ENCODE measurements around the gene DLST. TPM values are rescaled to one million over a fixed set of nuclear protein-coding genes. Genes with fewer than 3 reads are reported as not detected.
A peak's percentile ranks its signal among the peaks of the same experiment; 100 is the strongest.

Gene DLST
- total RNA-seq, 1 experiment from 2014 or later, result 145 TPM

- CTCF ChIA-PET, result no interaction called here
Measured at GRCh38 chr14:74950795-74951442, 69.2 kb downstream of the DLST start.

GRCh38 chr14:74951443-74952179 is 69.9 kb downstream of the DLST start:
- Histone ChIP-seq H3K4me1 (ENCODE audit: insufficient read depth, low read length, poor library complexity, severe bottlenecking) (peaks cover 16% of the 10 kb centered on the region), H3K27ac (ENCODE audit: low read depth, low read length, poor library complexity, severe bottlenecking) (peak overlapping the region; percentile 23), H3K9me3 (ENCODE audit: low read depth, low read length, poor library complexity, severe bottlenecking) (no peaks in the 10 kb centered on the region), H3K27me3 (replicated peaks; ENCODE audit: insufficient read depth, low read depth, low read length, poor library complexity) (no peaks in the 10 kb centered on the region), H3K36me3 (ENCODE audit: insufficient read depth, low read length, poor library complexity, severe bottlenecking) (no peaks in the 10 kb centered on the region), H3K4me3 (ENCODE audit: low read depth, low read length, poor library complexity, severe bottlenecking) (no peak overlapping the region)
- DNase-seq (ENCODE audit: low spot score), result no peak
- intact Hi-C loops (cut with micrococcal nuclease; ENCODE audit: unreplicated experiment), result loop anchor here (5.0 kb wide), 1 partner anchor 116 kb away; the partner anchor contains the start of gene ZC2HC1C
- POLR2A ChIA-PET (ENCODE audit: low non-redundant PET), result no interaction called here
- TF ChIP-seq, protein P1, sequence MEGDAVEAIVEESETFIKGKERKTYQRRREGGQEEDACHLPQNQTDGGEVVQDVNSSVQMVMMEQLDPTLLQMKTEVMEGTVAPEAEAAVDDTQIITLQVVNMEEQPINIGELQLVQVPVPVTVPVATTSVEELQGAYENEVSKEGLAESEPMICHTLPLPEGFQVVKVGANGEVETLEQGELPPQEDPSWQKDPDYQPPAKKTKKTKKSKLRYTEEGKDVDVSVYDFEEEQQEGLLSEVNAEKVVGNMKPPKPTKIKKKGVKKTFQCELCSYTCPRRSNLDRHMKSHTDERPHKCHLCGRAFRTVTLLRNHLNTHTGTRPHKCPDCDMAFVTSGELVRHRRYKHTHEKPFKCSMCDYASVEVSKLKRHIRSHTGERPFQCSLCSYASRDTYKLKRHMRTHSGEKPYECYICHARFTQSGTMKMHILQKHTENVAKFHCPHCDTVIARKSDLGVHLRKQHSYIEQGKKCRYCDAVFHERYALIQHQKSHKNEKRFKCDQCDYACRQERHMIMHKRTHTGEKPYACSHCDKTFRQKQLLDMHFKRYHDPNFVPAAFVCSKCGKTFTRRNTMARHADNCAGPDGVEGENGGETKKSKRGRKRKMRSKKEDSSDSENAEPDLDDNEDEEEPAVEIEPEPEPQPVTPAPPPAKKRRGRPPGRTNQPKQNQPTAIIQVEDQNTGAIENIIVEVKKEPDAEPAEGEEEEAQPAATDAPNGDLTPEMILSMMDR (conservative IDR thresholded peaks at IDR 0.05; ENCODE audit: low read depth, low read length), result no peak
- TF ChIP-seq EZH2 (IDR thresholded peaks at IDR 0.05; ENCODE audit: borderline replicate concordance, low read depth, low read length, poor library complexity, severe bottlenecking), result no peak
- BruUV-seq (replicated peaks), result no TSS peak
- CTCF ChIA-PET, result no interaction called here

More at GRCh38 chr14:74950795-74951442, 69.2 kb downstream of the DLST start:
- H3K27ac ChIP-seq (ENCODE audit: low read depth, low read length, poor library complexity, severe bottlenecking), result peak overlapping the region; percentile 23
- H3K4me1 ChIP-seq (ENCODE audit: insufficient read depth, low read length, poor library complexity, severe bottlenecking), result peaks cover 18% of the 10 kb centered on the region
- no peak for DNase-seq (ENCODE audit: low spot score)
- POLR2A ChIA-PET (ENCODE audit: low non-redundant PET), result no interaction called here
- H3K4me3 ChIP-seq (ENCODE audit: low read depth, low read length, poor library complexity, severe bottlenecking), result no peak overlapping the region
- intact Hi-C loops (cut with micrococcal nuclease; ENCODE audit: unreplicated experiment), result loop anchor here (5.0 kb wide), 1 partner anchor 116 kb away; the partner anchor contains the start of gene ZC2HC1C
- no peaks in the 10 kb centered on the region for H3K36me3 ChIP-seq (ENCODE audit: insufficient read depth, low read length, poor library complexity, severe bottlenecking)
- BruUV-seq (replicated peaks), result no TSS peak
- TF ChIP-seq, protein P1 (conservative IDR thresholded peaks at IDR 0.05; ENCODE audit: low read depth, low read length), result no peak
- TF ChIP-seq EZH2 (IDR thresholded peaks at IDR 0.05; ENCODE audit: borderline replicate concordance, low read depth, low read length, poor library complexity, severe bottlenecking), result no peak
- H3K27me3 ChIP-seq (replicated peaks; ENCODE audit: insufficient read depth, low read depth, low read length, poor library complexity), result no peaks in the 10 kb centered on the region
- no peaks in the 10 kb centered on the region for H3K9me3 ChIP-seq (ENCODE audit: low read depth, low read length, poor library complexity, severe bottlenecking)

DNA sequence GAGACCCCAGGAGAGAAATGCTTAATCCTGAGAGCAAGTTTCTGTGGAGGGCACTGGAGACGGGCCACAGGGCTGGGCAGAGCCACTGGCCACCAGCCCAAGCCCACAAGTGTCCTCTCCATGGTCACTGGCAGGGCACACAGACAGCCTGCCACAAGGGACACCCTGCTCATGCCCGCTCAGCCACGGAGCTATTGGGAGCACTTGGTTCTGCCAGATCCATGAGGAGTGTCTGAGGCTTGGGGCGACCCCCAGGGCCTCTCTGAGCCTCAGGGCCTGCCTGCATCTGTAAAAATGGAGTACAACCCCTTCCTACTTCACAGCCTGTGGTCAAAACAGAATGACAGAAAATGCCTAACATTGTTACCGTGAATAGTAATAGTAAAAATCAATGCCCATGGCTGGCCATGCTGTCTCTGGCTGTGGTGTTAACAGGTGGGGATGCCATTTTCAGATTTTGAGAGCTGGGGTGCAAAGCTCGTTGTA is 70.5 kb downstream of the DLST start:
- POLR2A ChIA-PET (ENCODE audit: low non-redundant PET), result no interaction called here
- CTCF ChIA-PET, result interaction anchor here (0.5 kb wide), 1 partner anchor 51 kb away, joined by 6 read pairs; no protein-coding TSS in a partner anchor

More for the DNA sequence above, 70.5 kb downstream of the DLST start:
- Histone ChIP-seq H3K9me3 (ENCODE audit: low read depth, low read length, poor library complexity, severe bottlenecking) (no peaks in the 10 kb centered on the region), H3K4me1 (ENCODE audit: insufficient read depth, low read length, poor library complexity, severe bottlenecking) (peaks cover 15% of the 10 kb centered on the region), H3K36me3 (ENCODE audit: insufficient read depth, low read length, poor library complexity, severe bottlenecking) (no peaks in the 10 kb centered on the region), H3K4me3 (ENCODE audit: low read depth, low read length, poor library complexity, severe bottlenecking) (no peak overlapping the region), H3K27ac (ENCODE audit: low read depth, low read length, poor library complexity, severe bottlenecking) (no peak overlapping the region), H3K27me3 (replicated peaks; ENCODE audit: insufficient read depth, low read depth, low read length, poor library complexity) (no peaks in the 10 kb centered on the region)
- no TSS peak for BruUV-seq (replicated peaks)
- DNase-seq (ENCODE audit: low spot score), result no peak
- intact Hi-C loops (cut with micrococcal nuclease; ENCODE audit: unreplicated experiment), result loop anchor here (5.0 kb wide), 1 partner anchor 115 kb away; the partner anchor contains the start of gene ZC2HC1C
- TF ChIP-seq, protein P1 (conservative IDR thresholded peaks at IDR 0.05; ENCODE audit: low read depth, low read length), result no peak
- no peak for TF ChIP-seq EZH2 (IDR thresholded peaks at IDR 0.05; ENCODE audit: borderline replicate concordance, low read depth, low read length, poor library complexity, severe bottlenecking)

Data from A673 (cell line).